HG03196 (cell line): Measurements from ENCODE around the gene SLFNL1.

ENCODE experiments used
- ATAC-seq: cut with Tn5 transposase; IDR thresholded peaks from one replicate; pipeline ENCODE4 v1.9.1; 2021; ENCODE audit not compliant: unreplicated experiment

Gene SLFNL1

GRCh38 chr1:40987439-40988276 lies 33.9 kb downstream of the SLFNL1 start:
- no peak for ATAC-seq

- ATAC-seq, result no peak
Measured at GRCh38 chr1:40986956-40987355, 34.6 kb downstream of the SLFNL1 start.

GRCh38 chr1:40986328-40986783 lies 35.2 kb downstream of the SLFNL1 start:
- no peak for ATAC-seq

- ATAC-seq, result no peak
Measured at GRCh38 chr1:40985875-40986274, 35.6 kb downstream of the SLFNL1 start.

- no peak for ATAC-seq
Measured at GRCh38 chr1:40985161-40985560, 36.4 kb downstream of the SLFNL1 start.

- ATAC-seq, result no peak
Measured at GRCh38 chr1:40984531-40984930, 37.0 kb downstream of the SLFNL1 start.

GRCh38 chr1:40984066-40984465 lies 37.5 kb downstream of the SLFNL1 start:
- no peak for ATAC-seq

- no peak for ATAC-seq
Measured at GRCh38 chr1:40983286-40983685, 38.2 kb downstream of the SLFNL1 start.

GRCh38 chr1:40982721-40983120 lies 38.8 kb downstream of the SLFNL1 start:
- no peak for ATAC-seq

GRCh38 chr1:40981691-40982448 lies 39.7 kb downstream of the SLFNL1 start:
- no peak for ATAC-seq

- ATAC-seq, result peak; percentile 0
Measured at GRCh38 chr1:40980453-40981121, 40.9 kb downstream of the SLFNL1 start.

- ATAC-seq, result peak; percentile 27
Measured at GRCh38 chr1:40980068-40980452, 41.5 kb downstream of the SLFNL1 start.

GRCh38 chr1:40979241-40980067 lies 42.1 kb downstream of the SLFNL1 start, which contains the start of gene CTPS1:
TSS of gene CTPS1 (plus strand) at chr1:40979696. CDS start at chr1:40983291, 3,595 bp downstream.
- peak; percentile 90 for ATAC-seq

GRCh38 chr1:40978886-40979240 lies 42.7 kb downstream of the SLFNL1 start:
- ATAC-seq, result no peak

GRCh38 chr1:40977716-40978115 lies 43.8 kb downstream of the SLFNL1 start:
- no peak for ATAC-seq

GRCh38 chr1:40976952-40977690 lies 44.4 kb downstream of the SLFNL1 start:
- ATAC-seq, result no peak

GRCh38 chr1:40974945-40975344 lies 46.6 kb downstream of the SLFNL1 start:
- ATAC-seq, result no peak

- ATAC-seq, result no peak
Measured at GRCh38 chr1:40973912-40974311, 47.6 kb downstream of the SLFNL1 start.

- no peak for ATAC-seq
Measured at GRCh38 chr1:40971966-40972365, 49.6 kb downstream of the SLFNL1 start.

- ATAC-seq, result no peak
Measured at GRCh38 chr1:40969445-40969844, 52.1 kb downstream of the SLFNL1 start.
